SK-N-DZ (cell line): ENCODE results near the gene GLRX.
"Not testable (repeated sequence)": the region's sequence is repeated elsewhere in the genome, so short reads cannot be mapped to it uniquely, and the experiment has no call there.

ENCODE experiments used
- DNase-seq: peaks from one replicate; pipeline ENCODE4 v3.0.0-alpha.2; 2015; ENCODE audit warnings: low spot score

GLRX gene

DNA sequence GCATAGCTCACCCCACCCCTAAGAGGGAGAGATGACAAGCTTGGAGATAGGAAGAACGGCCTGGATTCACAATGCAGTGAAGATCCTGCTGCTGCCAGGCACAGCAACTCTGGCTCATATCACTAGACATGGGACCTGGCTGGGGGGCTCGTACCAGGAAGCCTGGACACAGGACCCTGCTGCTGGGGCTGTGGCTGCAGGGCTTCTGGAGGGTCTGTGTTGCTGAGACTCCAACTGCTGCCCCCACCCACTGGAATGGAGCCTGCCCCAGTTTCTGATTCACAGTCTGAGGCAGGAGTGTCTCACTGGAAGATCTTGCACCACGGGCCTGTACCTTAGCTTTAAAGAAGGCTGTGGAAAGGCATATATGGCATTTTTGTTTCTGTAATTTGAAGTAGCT is 31.0 kb upstream of the GLRX start:
- DNase-seq: no peak

GRCh38 chr5:95852567-95852966 is 30.0 kb upstream of the GLRX start:
- DNase-seq: no peak

- not testable (repeated sequence) for DNase-seq
Measured at GRCh38 chr5:95851141-95851540, 28.6 kb upstream of the GLRX start.

DNA sequence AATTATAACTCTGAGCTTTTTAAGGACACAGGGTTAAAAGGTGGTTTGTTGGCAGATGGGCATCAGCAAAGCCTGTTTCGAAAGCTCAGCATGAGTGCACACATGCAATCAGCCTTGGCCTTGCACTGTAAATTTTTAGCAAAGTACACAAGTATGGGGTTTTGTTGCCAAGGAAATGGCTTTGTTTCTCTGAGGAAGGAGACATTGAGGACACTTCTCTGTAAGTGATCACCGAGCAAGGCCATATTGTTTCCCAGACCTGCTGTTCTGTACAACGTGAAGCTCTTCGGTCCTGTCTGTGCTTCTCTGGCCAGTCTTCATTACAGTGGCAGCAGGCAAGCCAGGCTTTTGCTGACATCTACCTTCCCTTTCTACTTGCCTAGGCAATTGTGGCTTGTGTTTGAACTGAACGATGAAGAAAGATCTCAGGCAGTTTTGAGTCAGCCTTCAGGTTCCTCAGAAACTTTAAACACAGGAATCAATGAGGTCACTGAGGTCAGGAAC is 27.9 kb upstream of the GLRX start:
- DNase-seq: no peak

DNA sequence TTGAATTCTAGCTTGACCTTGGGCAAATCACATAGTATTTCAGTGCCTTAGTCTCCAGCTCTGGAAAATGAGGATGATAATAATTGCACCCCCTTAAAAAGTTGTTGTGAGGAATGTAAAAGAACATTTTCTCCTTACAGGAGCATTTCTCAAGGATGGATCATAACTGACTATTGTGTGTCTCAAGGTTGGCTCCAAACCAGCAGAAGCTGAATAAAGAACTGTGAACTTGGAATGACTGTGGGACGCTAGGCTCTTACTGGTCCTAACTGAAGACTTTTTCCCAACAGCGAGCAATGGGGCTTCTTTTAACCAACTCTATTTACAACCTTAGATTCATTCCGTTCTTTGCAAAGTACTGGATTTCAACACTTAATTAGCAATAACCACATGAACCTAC is 26.2 kb upstream of the GLRX start:
- DNase-seq: no peak

- no peak for DNase-seq
Measured at GRCh38 chr5:95847261-95847592, 24.7 kb upstream of the GLRX start.

DNA sequence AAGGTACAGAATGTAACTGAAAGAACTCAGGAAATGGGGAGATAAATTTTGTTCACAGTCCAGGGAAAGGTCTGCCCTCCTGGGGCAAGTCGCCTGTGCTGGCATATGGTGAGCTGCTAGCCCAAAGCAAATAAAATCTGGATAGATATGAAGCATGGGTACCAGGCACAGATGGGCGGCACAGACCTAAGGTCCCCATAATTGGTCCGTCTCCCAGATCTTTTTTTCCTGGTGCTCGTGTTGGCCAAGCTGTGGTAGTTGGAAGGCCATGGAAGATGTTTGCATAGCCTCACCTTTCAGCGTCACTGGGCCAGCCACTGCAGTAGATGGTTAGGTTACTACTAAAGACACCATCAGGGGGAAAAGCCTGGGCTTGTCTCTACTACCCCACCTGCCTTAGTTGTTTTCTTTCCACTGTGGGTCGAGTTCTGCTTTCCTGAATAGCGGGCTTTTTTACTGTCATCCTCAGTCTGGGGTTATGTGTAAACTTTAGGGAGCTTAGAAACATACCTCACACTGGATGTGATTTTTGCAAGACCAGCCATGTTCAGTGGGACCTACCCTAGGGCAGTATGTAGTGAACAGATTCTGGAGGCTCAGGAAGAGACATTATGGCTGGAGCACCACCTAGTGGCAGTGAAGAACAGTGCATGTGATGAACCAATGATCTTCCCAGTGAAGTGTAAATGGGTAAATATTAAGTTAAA is 24.2 kb upstream of the GLRX start:
- DNase-seq: peak; percentile 71

DNA sequence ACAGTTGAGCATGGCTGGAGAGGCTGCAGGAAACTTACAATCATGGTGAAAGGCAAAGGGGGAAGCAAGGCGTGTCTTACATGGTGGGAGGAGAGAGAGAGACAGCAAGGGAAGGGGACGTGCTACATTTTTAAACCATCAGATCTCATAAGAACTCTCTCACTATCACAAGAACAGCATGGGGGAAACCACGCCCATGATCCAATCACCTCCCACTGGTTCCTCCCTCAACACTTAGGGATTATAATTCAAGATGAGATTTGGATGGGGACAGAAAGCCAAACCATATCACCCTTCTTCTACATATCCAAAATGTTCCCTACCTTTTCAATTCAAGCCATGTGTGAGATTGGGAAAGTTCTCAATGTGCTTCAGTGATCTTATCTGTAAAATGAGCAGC is 22.9 kb upstream of the GLRX start:
- no peak for DNase-seq

- DNase-seq: no peak
Measured at GRCh38 chr5:95843733-95844223, 21.3 kb upstream of the GLRX start.

DNA sequence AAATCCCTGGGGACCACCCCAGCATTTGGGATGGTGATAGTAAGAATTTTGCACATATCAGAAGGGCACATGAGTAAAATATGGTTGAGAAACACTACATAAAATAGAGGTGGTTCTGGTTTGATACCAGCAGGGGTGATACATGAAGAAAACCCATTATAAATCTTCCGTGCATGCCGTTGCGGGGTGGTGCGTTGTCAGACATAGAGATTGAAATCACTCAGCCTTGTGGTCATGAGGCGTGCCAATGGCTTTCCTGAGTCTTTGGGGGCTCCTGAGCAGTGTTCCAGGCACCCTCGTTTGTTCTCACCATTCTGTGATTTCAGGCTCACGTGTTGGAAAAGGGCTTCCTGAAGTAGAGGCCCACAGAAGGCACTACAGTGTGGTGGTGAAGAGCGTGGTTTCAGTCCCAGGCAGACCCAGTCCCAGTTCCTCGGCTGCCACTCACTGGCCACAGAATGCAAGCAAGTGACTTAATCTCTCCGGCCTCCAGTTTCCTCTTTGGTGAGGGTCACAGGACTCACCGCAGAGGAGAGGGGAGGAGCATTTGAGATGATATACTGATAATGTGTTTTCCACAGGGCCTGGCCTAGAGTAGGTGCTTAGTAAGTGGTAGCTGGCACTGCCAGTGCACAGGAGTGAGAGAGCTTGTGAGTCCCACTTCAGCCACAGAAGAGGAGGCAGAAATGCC is 20.5 kb upstream of the GLRX start:
- peak; percentile 68 for DNase-seq

DNA sequence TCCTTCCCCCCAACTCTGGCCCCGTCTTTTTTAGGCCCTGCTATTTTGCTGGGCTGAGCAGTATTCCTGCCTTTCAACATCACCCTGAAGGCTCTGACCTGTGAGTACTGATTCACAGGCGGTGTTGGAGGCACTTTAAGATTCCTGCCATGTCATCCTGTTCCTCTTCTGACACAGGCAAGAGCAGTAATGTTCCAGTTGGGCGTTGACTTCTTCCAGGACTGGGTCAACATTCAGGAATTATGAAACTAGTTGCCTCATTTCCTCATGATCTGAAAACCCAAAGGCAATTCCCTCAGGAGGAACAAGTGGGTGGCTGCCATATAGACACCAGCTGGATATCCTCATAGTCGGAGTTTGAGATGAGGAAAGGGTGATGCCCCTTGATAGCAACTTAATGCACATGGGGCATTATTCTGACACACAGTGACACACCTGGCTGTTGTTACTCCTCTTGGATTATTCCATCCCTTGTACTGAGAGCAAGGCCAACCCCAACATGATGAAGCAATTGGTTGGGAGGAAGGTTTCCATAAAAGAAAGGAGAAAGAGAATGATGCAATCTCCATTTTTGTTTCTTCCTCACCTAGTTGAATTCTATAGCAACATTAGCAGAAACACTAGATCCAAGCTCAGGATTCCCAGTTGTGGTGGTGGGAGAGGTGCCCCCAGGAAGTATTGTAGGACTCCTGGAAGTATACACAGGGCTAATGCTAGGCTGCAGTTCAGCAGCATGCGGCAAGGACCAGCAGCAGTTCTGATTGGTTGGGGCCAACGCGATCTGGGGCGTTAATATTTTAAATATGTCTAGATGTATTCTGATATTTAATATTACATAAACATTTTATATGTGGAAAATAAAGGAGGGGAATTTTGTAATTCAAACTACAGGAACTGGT is 19.6 kb upstream of the GLRX start:
- DNase-seq: no peak

- no peak for DNase-seq
Measured at GRCh38 chr5:95840956-95841705, 18.6 kb upstream of the GLRX start.

- DNase-seq: no peak
Measured at GRCh38 chr5:95839658-95840057, 17.1 kb upstream of the GLRX start.

DNA sequence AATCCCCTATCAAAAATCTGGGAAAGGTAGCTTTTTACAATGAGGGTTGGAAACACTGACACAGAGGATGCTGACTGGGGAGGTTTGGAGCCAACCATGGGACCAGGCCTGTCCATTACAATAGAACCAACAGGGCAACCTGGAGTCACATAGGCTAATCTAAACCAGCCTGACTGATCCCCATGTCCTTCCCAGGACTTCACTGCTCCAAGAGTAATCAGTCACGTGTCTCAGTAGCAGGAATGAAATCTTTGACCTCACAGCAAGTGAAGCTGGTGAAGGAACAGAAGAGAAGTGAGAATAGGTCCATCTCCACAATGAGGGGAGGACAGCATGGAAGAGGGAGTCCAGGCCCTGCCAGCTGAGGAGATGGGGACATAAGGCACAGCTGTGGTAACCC is 16.0 kb upstream of the GLRX start:
- DNase-seq: no peak

GRCh38 chr5:95838001-95838520 is 15.5 kb upstream of the GLRX start:
- DNase-seq: no peak

DNA sequence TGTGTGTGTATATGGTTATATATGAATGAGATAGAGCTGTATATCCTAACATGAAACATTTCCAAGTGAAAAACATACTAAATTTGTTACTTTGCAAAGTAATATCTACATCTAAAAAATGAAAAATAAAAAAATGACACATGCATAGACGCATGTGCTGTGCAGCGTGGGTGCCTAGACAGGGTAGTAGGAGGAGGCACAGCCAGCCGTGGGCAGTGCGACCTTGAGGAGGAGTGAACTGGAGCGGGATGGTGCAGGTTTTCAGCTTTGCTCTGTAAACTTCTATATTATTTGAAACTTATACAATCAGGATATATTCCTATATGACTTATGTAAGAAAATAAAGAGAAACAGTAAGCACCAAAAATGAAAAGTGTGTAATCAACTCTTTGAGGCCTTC is 15.0 kb upstream of the GLRX start:
- no peak for DNase-seq

DNA sequence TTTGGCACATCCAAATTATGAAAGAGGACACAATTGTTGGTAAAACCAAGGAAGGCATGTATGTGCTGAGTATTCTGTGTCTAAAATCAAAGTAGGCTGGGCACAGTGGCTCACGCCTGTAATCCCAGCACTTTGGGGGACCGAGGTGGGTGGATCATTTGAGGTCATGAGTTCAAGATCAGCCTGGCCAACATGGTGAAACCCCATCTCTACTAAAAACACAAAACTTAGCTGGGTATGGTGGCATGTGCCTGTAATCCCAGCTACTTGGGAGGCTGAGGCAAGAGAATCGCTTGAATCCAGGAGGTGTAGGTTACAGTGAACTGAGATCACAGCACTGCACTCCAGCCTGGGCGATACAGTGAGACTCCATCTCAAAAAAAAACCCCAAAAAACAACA is 14.4 kb upstream of the GLRX start:
- DNase-seq: not testable (repeated sequence)

- DNase-seq: no peak
Measured at GRCh38 chr5:95836544-95836943, 14.0 kb upstream of the GLRX start.

DNA sequence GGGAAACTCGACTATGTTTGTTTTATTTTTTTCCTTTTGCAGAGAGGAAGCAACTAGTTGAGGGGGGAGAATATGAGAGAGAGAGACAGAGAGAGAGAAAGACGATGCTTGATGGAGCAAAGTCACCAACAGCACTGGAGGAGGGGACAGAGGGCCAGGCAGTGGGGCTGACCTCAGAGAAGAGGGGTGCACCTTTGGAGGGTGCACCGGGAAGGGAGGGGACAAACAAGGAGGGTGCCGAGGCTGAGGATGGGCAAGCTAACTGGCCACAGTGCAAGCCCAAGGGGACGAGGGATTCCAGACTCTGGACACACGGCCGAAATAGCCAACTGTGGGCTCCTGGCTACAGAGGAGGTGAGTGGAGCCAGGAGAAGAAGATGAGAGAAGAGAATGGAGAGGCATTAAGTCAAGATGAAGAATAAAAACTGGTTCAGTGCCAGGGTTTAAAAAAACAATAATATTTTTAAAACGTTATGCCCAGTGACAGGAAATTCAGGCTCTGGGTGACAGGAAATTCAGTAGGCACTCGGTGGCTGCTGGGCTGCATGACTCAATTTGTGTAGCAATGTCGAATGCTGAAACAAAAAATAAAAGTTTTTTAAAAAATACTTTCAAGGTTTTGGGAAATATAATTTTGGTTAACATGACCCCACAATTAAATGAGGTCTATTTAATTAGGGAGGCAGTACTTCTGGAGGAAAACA is 13.3 kb upstream of the GLRX start:
- DNase-seq: no peak

DNA sequence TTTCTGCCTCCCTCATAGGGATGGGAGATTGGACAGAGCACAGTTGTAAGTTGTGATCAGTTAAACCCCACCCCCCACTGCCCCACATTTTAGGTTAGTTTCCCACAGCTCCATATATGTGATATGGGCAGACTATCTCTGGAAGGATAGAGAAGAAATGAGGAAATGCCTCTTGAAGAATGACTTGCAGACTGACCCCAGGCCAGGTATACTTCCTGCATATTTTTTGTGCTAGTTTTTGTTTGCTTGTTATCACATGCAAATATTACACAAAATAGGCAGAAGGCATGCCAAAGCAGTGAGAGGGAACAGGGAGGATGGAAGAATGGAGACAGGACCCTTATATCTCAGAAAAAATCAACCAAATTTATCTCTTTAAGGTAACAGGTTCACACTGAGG is 10.1 kb upstream of the GLRX start:
- DNase-seq: no peak

GRCh38 chr5:95830226-95830625 is 7.7 kb upstream of the GLRX start:
- DNase-seq: no peak
